GM12801 (cell line): ENCODE data around the gene HARBI1.

Experiments
- CTCF ChIP-seq: IDR thresholded peaks from one replicate; pipeline ENCODE4 v1.5.1; 2011; ENCODE audit warnings: control low read depth; ENCODE audit not compliant: insufficient read length; ENCODE audit errors: extremely low read depth

The HARBI1 gene

GRCh38 chr11:46617134-46617971 is at the start of gene HARBI1, which contains the start of gene ATG13:
HARBI1 (minus strand) TSS chr11:46617227; CDS start chr11:46616237, 990 bp downstream.
ATG13 (plus strand) TSS chr11:46617553; CDS start chr11:46644292, 26,739 bp downstream.
- no peak for TF ChIP-seq CTCF

GRCh38 chr11:46666516-46666915 is 49.5 kb upstream of the HARBI1 start:
- TF ChIP-seq CTCF: no peak

- TF ChIP-seq CTCF: no peak
These were observed 48.3 kb upstream of the HARBI1 start for GRCh38 chr11:46665356-46665755.

GRCh38 chr11:46664612-46665011 is 47.6 kb upstream of the HARBI1 start:
- no peak for TF ChIP-seq CTCF

- no peak for TF ChIP-seq CTCF
These were observed 46.4 kb upstream of the HARBI1 start for GRCh38 chr11:46663277-46663940.

GRCh38 chr11:46662366-46662765 is 45.3 kb upstream of the HARBI1 start:
- TF ChIP-seq CTCF: no peak

GRCh38 chr11:46661836-46662235 is 44.8 kb upstream of the HARBI1 start:
- TF ChIP-seq CTCF: no peak
